ENCODE results near the gene CDKN2C.

GRCh38 chr1:50996083-50996482 is 26.0 kb downstream of the CDKN2C start:
- TF ChIP-seq, protein P1, sequence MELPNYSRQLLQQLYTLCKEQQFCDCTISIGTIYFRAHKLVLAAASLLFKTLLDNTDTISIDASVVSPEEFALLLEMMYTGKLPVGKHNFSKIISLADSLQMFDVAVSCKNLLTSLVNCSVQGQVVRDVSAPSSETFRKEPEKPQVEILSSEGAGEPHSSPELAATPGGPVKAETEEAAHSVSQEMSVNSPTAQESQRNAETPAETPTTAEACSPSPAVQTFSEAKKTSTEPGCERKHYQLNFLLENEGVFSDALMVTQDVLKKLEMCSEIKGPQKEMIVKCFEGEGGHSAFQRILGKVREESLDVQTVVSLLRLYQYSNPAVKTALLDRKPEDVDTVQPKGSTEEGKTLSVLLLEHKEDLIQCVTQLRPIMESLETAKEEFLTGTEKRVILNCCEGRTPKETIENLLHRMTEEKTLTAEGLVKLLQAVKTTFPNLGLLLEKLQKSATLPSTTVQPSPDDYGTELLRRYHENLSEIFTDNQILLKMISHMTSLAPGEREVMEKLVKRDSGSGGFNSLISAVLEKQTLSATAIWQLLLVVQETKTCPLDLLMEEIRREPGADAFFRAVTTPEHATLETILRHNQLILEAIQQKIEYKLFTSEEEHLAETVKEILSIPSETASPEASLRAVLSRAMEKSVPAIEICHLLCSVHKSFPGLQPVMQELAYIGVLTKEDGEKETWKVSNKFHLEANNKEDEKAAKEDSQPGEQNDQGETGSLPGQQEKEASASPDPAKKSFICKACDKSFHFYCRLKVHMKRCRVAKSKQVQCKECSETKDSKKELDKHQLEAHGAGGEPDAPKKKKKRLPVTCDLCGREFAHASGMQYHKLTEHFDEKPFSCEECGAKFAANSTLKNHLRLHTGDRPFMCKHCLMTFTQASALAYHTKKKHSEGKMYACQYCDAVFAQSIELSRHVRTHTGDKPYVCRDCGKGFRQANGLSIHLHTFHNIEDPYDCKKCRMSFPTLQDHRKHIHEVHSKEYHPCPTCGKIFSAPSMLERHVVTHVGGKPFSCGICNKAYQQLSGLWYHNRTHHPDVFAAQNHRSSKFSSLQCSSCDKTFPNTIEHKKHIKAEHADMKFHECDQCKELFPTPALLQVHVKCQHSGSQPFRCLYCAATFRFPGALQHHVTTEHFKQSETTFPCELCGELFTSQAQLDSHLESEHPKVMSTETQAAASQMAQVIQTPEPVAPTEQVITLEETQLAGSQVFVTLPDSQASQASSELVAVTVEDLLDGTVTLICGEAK (IDR thresholded peaks at IDR 0.05; ENCODE audit: borderline replicate concordance) = no peak
- TF ChIP-seq, protein P2, sequence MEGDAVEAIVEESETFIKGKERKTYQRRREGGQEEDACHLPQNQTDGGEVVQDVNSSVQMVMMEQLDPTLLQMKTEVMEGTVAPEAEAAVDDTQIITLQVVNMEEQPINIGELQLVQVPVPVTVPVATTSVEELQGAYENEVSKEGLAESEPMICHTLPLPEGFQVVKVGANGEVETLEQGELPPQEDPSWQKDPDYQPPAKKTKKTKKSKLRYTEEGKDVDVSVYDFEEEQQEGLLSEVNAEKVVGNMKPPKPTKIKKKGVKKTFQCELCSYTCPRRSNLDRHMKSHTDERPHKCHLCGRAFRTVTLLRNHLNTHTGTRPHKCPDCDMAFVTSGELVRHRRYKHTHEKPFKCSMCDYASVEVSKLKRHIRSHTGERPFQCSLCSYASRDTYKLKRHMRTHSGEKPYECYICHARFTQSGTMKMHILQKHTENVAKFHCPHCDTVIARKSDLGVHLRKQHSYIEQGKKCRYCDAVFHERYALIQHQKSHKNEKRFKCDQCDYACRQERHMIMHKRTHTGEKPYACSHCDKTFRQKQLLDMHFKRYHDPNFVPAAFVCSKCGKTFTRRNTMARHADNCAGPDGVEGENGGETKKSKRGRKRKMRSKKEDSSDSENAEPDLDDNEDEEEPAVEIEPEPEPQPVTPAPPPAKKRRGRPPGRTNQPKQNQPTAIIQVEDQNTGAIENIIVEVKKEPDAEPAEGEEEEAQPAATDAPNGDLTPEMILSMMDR (IDR thresholded peaks at IDR 0.05 in 2 of 3, conservative IDR thresholded peaks at IDR 0.05 in 1 of 3; ENCODE audit: control insufficient read depth in 2 of 3, extremely low read depth in 1 of 3, insufficient read depth in 1 of 3, low read depth in 3 of 3, low read length in 3 of 3) = no peak
- TF ChIP-seq POLR2AphosphoS5 (IDR thresholded peaks at IDR 0.05; ENCODE audit: low read length) (no peak), CEBPB (IDR thresholded peaks at IDR 0.05; ENCODE audit: borderline replicate concordance in 1 of 2, low read depth in 2 of 2, low read length in 2 of 2) (no peak), PKNOX1 (IDR thresholded peaks at IDR 0.05) (no peak)
- TF ChIP-seq, protein P3, sequence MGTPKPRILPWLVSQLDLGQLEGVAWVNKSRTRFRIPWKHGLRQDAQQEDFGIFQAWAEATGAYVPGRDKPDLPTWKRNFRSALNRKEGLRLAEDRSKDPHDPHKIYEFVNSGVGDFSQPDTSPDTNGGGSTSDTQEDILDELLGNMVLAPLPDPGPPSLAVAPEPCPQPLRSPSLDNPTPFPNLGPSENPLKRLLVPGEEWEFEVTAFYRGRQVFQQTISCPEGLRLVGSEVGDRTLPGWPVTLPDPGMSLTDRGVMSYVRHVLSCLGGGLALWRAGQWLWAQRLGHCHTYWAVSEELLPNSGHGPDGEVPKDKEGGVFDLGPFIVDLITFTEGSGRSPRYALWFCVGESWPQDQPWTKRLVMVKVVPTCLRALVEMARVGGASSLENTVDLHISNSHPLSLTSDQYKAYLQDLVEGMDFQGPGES (IDR thresholded peaks at IDR 0.05) = no peak
